AG04449 (cell line): Measurements from ENCODE around the gene PIGP.
"Not testable (repeated sequence)": the region's sequence is repeated elsewhere in the genome, so short reads cannot be mapped to it uniquely, and the experiment has no call there.

ENCODE experiments used
- CTCF ChIA-PET: fragments of 350-600 bp; formaldehyde crosslinking; extraction: SDS; loops from one replicate; lab custom pipeline; 2021; ENCODE audit warnings: antibody characterized with exemption; lab: Yijun Ruan, JAX
- POLR2A ChIA-PET: fragments of 400-600, 350-600 bp; formaldehyde crosslinking; extraction: SDS; loops from one replicate; lab custom pipeline; 2020; ENCODE audit warnings: antibody characterized with exemption, inconsistent platforms; lab: Yijun Ruan, JAX
- DNase-seq: peaks from one replicate; pipeline ENCODE4 v3.0.0-alpha.2; 2010; ENCODE audit warnings: low read depth, low spot score
- H3K4me3 ChIP-seq: 2 replicates; pipeline ENCODE4 v1.5.1; 2011; ENCODE audit warnings: low read depth, mild to moderate bottlenecking, control low read depth, low read length
- CTCF ChIP-seq: IDR thresholded peaks from one replicate; pipeline ENCODE4 v1.5.1; 2011; ENCODE audit warnings: mild to moderate bottlenecking, moderate library complexity, low read length, control low read depth, inconsistent platforms; ENCODE audit not compliant: insufficient read depth; ENCODE audit errors: missing control alignments

Gene PIGP

GRCh38 chr21:37106998-37107397 lies 34.1 kb upstream of the PIGP start:
- H3K4me3 ChIP-seq: no peak overlapping the region
- no peak for TF ChIP-seq CTCF
- DNase-seq: no peak
- CTCF ChIA-PET: no interaction called here
- POLR2A ChIA-PET: no interaction called here

- DNase-seq, POLR2A ChIA-PET, CTCF ChIA-PET, H3K4me3 ChIP-seq: not testable (repeated sequence)
Measured at GRCh38 chr21:37102746-37103145, 29.9 kb upstream of the PIGP start.

GRCh38 chr21:37101384-37101783 lies 28.5 kb upstream of the PIGP start:
- POLR2A ChIA-PET: no interaction called here
- no peak overlapping the region for H3K4me3 ChIP-seq
- CTCF ChIA-PET: interaction anchor here (0.9 kb wide), 1 partner anchor 53 kb away, joined by 3 read pairs; no protein-coding TSS in a partner anchor
- DNase-seq: no peak
- TF ChIP-seq CTCF: no peak

- ChIA-PET CTCF (no interaction called here), POLR2A (no interaction called here)
- TF ChIP-seq CTCF: no peak
- H3K4me3 ChIP-seq: no peak overlapping the region
- no peak for DNase-seq
Measured at GRCh38 chr21:37100316-37100715, 27.4 kb upstream of the PIGP start.

GRCh38 chr21:37098751-37099150 lies 25.9 kb upstream of the PIGP start:
- no peak for TF ChIP-seq CTCF
- ChIA-PET CTCF (interaction anchor here (1.7 kb wide), 1 partner anchor 10 kb away, joined by 6 read pairs; no protein-coding TSS in a partner anchor), POLR2A (no interaction called here)
- DNase-seq: no peak
- H3K4me3 ChIP-seq: no peak overlapping the region

GRCh38 chr21:37095821-37096220 lies 22.9 kb upstream of the PIGP start:
- no peak for TF ChIP-seq CTCF
- no peak overlapping the region for H3K4me3 ChIP-seq
- no peak for DNase-seq
- POLR2A ChIA-PET: no interaction called here
- CTCF ChIA-PET: interaction anchor here (1.1 to 2.6 kb wide), 4 partner anchors 9 to 25 kb away, joined by 3 to 18 read pairs (median 6); no protein-coding TSS in a partner anchor

GRCh38 chr21:37093977-37094376 lies 21.1 kb upstream of the PIGP start:
- POLR2A ChIA-PET: no interaction called here
- CTCF ChIA-PET: no interaction called here
- TF ChIP-seq CTCF: no peak
- no peak for DNase-seq
- no peak overlapping the region for H3K4me3 ChIP-seq
